22Rv1 (cell line): Measurements from ENCODE around the gene ECEL1.

Experiments
- ZFX ChIP-seq: fragments of 450-650 bp; IDR thresholded peaks from 2 replicates; pipeline ENCODE4 v1.6.1; 2017; ENCODE audit warnings: antibody characterized with exemption, borderline replicate concordance
- TF ChIP-seq, protein P1 (sequence below): fragments of 450-650 bp; IDR thresholded peaks from 2 replicates; pipeline ENCODE4 v1.5.1; 2017; ENCODE audit warnings: mild to moderate bottlenecking

DNA sequence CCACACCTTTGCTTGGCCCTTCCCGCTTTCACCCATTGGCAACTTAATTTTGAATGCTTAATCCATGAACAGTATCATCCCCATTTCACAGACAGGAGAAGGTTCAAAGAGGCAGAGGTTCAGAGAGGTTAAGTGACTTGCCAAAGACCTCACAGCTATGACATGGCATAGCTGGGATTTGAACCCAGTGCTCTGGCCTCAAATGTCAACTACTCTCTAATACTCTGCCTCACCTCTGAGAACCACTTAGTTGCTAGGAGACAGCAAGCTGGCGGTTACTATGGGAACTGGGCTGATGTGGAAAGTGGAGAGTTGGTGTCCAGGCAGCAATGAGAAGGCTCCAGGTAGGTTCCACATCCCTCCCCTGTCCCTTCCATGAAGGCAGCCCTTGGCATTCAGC, 16.8 kb upstream of the ECEL1 start:
- TF ChIP-seq, protein P1, sequence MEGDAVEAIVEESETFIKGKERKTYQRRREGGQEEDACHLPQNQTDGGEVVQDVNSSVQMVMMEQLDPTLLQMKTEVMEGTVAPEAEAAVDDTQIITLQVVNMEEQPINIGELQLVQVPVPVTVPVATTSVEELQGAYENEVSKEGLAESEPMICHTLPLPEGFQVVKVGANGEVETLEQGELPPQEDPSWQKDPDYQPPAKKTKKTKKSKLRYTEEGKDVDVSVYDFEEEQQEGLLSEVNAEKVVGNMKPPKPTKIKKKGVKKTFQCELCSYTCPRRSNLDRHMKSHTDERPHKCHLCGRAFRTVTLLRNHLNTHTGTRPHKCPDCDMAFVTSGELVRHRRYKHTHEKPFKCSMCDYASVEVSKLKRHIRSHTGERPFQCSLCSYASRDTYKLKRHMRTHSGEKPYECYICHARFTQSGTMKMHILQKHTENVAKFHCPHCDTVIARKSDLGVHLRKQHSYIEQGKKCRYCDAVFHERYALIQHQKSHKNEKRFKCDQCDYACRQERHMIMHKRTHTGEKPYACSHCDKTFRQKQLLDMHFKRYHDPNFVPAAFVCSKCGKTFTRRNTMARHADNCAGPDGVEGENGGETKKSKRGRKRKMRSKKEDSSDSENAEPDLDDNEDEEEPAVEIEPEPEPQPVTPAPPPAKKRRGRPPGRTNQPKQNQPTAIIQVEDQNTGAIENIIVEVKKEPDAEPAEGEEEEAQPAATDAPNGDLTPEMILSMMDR = no peak
- no peak for TF ChIP-seq ZFX
